ENCODE measurements around the gene MTMR8.

GRCh38 chrX:64437665-64438064 lies 42.4 kb upstream of the MTMR8 start:
- TF ChIP-seq CTCF (IDR thresholded peaks at IDR 0.05) (no peak), POLR2A (IDR thresholded peaks at IDR 0.05) (no peak)

Data from testis (tissue), 2 donors.